HG02840 (cell line): ENCODE data around the gene NUDT22.

Experiments
- ATAC-seq: cut with Tn5 transposase; IDR thresholded peaks from one replicate; pipeline ENCODE4 v1.9.1; 2021; ENCODE audit warnings: mild to moderate bottlenecking, moderate library complexity, moderate number of reproducible peaks; ENCODE audit not compliant: unreplicated experiment, low FRiP score

Gene NUDT22, protein sequence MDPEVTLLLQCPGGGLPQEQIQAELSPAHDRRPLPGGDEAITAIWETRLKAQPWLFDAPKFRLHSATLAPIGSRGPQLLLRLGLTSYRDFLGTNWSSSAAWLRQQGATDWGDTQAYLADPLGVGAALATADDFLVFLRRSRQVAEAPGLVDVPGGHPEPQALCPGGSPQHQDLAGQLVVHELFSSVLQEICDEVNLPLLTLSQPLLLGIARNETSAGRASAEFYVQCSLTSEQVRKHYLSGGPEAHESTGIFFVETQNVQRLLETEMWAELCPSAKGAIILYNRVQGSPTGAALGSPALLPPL

DNA sequence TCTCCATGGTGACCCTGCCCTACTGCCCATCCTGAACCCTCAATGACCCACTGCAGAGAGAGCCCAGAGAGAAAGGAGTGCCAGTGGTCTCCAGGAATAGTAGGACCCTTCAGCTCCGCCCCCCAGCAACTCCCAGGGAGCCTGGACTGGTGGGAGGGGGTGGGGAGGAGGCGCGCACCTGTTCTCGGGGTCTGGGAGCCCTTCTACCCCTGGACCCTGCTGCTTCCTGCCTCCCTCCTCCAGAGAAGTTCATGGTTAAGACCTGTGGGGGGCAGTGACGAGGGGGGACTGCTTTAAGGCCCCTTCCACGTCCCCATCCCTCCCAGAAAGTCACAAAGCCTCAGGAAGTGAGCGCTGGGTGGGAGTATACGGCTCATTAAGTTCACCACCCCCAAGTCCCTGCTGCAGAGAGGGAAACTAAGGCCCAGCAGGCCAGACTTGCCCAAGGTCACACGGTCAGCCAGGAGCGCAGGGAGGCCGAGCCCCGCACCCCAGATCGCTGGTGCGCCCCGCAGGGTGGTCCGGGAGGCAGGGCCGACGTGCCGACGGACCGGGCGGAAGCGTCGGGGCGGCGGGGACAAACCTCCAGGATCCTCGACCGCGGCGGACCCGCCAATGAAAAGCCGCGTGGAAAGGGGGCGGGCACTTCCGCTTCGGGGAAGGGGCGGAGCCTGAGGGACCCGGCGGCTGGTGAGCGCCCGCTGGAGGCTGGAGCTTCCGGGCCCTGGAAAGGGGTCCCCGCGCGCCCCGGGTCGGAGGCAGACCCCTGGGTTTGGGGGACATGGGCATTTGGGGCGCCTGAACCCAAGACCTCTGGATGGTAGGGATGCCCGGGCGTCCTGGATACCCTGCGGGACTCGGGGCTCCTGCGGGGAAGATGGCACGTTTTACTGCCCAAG, at the start of gene NUDT22, which contains the start of gene TRPT1:
NUDT22 (plus strand) TSS at position 667 of the 899 bp plus-strand sequence. CDS start 379 bp downstream, outside the sequence.
TRPT1 (minus strand) TSS at position 579 of the 899 bp plus-strand sequence; CDS start at position 253, 326 bp downstream.
- ATAC-seq, result peak; percentile 49

DNA sequence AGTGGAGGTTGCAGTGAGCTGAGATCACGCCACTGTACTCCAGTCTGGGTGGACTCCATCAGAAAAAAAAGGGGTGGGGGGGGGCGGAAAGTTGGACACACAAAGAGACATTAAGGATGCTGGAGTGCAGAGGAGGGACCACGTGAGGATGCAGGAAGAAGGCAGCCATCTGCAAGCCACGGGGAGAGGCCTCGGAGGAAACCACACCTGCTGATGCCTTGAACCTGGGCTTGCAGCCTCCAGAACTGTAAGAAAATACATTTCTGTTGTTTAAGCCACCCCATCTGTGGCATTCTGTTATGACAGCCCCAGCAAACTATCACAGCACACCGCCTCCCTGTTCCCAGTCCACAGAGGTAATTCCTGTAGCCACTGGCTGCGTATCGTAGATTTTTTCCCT, 49.3 kb upstream of the NUDT22 start:
- no peak for ATAC-seq

DNA sequence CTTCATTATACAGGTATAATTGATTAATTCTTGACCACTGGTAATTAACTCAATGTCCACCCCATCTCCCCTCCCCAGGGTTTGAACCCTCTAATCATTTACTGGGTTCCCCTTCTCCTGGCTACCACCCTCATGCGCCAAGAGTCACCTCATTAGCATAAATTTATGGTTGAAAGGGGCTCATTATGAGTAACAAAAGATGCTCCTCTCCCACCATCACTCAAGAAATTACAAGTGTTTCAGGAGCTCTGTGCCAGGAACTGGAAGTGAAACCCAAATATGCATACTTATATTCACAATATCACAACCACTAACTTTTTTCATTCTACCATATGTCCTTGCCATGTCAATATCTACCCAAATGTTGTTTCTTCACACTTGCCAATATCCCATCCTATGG, 47.9 kb upstream of the NUDT22 start:
- no peak for ATAC-seq

DNA sequence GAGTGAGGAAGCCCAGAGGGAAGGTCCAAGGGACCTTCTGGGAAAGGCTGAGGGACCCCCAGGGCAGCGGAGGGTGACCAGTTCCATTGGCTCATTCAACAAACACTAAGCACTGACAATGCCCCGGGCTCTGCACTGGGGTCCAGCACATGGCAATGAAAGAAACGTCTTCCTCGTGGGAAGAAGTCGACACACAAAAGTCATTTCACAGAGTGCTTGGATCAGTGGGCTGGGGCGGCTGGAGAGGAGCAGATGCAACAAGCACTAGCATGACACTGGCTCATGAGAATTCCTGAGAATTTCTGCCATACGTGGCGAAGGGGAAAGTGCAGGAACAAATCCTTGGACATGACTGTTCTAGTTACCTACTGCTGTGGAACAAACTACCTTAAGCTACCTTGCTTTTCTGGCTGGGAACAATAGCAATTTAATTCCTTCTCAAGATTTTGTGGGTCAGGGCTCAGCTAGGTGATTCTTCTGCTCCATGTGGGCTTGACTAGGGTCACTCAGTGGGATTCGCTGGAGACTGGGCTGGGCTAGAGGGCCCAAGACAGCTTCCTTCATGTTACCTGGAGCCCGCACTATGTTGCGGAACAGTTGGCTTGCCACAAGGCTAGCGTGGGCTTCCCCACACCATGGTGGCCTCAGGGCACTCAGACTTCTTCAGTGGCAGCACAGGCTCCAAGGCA, 47.0 kb upstream of the NUDT22 start:
- no peak for ATAC-seq

DNA sequence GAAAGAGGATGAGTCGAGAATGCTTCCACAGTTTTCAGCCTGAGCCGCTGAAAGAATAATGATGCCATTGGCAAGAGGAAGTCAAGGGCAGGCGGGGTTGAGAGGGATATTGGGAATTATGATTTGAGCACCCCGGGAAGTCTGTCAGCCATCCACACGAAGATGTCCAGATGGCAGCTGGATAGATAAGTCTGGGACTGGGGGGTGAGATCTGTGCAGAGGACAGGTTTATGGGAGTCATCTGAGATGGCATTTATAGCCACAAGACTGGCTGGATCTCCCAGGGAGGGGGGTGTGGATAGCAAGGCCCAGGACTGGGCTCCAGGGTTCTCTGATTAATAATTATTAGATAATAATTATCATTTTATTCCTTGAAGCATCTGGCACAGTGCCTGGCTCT, 45.2 kb upstream of the NUDT22 start:
- no peak for ATAC-seq

DNA sequence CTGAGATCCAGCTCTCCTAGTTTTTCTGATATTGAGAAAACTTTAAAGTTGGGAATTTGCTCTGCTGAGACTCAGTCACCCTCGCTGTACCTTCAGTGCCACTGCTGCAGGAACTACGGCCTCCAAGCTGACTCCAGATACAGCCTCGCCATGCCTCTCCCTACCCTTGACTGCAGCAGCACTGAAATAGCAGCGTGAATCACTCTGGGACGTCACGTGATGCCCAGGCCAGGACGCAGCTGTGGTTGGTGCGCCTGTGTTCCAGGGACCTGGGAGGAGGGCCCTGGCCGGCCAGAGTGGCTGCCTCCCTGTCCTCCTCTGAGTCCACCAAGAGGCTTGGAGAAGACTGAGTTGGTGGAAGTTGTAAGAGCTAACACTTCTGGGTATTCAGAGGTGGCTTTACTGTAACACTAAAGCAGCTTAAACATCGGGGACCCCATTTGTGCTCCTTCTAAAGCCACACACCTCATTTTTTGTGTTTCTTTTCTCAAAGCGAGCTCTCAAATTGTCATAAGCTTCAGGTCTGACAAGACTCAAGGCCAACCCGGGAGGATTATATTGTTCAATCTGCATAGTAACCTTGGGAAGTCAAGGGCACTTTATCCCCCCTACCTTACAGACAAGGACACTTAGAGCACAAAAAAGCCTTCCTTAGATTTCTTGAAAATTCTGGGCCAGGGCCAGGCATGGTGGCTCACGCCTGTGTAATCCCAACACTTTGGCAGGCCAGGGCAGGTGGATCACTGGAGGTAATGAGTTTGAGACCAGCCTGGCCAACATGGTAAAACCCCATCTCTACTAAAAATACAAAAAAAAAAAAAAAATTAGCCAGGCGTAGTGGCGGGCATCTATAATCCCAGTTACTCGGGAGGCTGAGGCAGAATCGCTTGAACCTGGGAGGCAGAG, 44.3 kb upstream of the NUDT22 start:
- ATAC-seq, result no peak

DNA sequence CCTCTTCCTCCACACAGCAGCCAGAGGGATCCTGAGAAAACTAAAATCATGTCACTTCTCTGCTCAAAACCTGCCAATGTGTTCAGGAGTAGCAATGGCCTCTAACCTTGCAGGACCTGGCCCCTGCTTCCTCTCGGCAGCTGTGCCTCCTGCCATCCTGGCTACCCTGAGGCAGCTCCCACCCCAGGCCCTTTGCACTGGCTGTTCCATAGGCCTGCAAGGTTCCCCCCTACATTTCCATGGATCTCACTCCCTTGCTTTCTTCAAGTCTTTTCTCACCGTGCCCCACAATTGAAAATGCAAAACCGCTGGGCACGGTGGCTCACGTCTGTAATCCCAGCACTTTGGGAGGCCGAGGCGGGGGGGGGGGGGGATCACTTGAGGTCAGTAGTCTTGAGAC, 42.2 kb upstream of the NUDT22 start:
- no peak for ATAC-seq

DNA sequence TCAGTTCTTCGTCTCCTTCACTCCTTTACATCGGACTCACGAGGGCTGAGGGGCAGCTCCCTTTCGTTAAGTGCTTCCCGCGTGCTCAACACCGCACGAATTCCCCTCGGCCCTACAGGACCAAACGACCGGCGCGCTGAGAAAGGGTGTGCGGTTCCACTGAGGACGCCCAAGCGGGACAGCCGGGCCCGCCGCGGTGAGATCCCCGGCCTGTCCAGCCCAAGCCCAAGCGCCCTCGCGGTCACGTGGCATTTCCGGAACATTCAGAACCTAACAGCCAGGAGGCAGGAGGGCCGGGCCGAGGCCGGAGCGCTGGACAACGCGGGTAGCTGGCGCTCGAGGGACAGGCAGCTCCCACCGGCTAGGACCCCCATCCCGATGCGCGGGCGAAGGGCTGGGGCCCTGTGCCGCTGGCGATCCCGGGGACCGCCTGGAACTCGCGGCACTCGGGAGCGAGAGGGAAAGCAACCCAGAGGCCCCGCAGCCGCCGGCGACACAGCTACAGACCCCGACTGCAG, 40.8 kb upstream of the NUDT22 start:
- peak; percentile 17 for ATAC-seq

DNA sequence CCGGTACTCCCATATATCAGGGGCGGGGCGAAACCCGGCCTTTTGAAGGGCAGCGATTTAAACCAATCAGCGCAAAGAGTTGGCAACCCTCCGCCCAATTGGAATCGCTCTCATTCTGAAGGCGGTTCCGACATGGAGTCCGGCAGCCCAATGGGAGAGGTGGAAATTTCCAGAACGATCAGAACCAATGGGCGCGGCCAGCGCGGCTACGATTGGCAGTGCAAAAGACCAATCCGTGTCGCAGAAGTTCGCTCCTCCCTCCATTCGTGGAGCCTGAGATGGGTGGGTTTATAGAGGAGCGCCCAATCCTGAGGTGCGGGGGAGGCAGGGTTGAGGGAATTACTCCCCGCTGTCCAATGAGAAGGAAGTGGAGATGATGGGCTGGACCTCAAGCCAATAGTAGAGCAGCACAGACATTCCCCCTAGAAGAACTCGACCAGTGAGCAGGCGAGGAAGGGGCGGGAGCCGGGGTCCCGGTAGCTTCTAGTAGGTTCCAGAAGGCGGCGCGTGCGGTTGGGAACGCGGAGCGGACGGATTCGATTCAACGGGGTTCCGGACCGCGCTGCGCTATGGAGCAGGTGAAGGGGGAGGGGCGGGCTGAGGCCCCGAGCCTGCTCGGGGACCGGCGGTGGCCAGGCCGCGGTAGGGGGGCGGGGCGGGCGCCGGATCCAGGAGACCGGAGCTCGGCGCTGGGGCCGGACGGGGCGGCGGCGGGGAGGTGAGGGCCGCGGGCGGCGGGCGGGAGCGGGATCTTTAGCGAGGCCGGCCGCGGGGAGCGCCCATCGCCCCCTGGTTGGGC, 40.2 kb upstream of the NUDT22 start, which contains the start of gene STIP1:
STIP1 (plus strand) TSS at position 479 of the 799 bp plus-strand sequence; CDS start at position 570, 91 bp downstream.
- peak; percentile 84 for ATAC-seq

DNA sequence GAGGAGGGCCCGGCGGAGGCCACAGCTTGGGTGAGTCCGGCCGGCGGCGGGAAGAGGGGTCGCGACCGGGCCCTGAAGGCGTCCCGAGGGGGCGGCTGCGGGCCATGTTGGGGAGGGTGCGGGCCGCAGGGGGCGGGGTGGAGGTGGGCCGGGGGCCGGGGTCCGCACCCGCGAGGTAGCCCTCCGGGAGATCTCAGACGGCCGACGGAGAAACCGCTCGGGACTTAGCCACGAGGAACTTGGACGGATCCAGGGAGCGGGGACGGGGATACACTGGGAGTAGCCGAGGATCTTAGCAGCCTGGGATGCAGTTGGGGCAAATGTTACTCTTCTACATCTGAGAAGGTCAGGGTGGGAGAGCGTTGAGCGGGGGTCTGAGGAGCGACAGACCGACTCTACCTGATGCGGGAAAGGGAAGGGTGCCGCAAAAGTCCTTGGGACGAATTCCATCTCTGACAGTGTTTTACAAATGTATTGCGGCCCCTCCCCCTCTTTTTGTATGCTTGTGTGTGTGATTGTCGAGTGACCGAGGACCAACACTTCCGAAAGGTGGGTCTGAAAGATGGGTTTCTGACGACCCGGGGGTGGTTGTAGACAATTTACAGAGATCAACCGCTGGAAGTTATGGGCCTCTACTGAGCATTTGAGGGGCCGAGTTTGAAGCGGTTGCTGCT, 39.4 kb upstream of the NUDT22 start:
- ATAC-seq, result peak; percentile 6

DNA sequence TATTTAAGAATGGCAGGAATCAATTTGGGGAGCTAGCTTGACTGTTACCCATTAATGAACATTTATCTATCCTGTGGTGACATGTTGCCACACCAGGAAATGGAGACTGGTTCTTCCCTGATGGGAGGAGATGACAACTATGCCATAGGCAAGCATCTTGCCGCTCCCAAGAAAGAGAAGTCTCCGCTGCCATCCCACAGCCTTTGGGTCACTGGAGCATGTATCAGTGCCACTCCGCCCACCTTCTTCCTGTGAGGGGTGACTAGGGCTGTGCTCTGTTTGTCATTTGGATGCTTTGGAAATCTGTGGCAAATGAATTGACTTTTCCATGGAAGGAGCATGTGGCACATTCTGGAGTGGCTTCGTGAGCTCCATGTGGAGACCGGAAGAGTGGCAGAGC, 33.6 kb upstream of the NUDT22 start:
- ATAC-seq, result no peak

DNA sequence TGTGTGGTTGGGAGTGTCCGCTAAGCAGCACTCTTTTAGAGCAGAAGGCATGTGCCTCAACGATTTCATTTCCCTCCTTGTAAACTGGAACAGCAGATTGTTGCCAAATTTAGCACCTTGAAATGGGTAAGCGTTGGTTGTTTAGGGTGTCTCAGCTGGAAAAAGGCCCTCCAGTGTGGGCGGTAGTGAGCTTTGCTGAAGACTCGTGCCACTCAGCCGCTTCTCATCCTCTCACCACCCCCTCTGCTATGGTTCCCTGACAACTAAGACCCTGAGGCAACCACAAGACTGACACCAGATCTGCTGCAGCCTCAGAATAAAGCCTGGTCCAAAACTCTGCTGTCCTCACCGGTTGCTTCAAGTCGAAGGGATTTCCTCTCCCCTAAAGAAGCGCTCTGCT, 29.4 kb upstream of the NUDT22 start:
- ATAC-seq, result no peak

DNA sequence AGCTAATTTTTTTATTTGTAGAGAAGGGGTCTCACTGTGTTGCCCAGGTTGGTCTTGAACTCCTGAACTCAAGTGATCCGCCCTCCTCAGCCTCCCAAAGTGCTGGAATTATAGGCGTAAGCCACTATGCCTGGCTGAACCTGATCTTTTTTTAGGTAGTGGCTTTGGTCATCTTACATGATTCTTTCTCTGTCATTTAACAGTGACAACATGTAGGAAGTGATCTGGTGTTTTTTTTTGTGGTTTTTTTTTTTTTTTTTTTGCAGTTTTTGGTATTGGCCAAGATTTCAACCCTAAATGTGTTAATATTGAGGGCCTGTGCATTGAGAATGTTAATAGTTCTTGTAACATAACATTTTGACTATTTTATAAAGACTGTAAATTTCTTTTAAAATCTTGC, 27.6 kb upstream of the NUDT22 start:
- no peak for ATAC-seq

DNA sequence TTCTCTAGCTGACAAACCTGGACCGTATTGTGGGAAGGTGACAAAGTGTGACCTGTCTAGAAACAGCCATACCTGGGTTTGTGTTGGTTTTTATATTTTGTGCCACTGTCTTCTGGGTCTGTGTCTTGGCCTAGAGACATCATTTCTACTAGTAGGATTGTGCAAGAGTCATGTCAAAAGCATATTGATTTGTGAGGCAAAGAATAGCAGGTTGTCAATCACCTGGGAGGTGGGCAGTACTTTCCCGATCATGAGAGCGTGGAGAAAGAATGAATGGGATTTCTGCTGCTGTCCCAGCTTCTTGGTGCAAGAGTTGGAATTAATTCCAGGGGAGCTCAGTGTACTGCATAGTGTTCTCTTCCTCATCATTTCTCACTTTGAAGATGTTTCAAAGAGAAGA, 24.5 kb upstream of the NUDT22 start:
- no peak for ATAC-seq

DNA sequence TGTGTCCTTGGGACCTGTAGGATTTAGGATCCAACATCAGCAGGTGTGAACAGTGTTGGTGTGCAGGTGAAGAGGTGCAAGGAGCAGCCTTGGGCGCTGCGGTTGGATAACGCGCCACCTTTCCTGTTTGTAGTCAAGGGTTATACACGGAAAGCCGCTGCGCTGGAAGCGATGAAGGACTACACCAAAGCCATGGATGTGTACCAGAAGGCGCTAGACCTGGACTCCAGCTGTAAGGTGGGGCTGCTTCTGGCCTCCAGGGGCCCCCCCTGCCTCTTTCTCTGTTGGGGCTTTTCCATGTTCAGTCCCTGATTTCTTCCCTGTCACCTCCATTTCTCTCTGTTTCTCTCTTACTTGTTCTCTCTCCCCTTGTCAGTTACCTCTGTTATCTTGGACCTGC, 23.1 kb upstream of the NUDT22 start:
- ATAC-seq, result no peak

DNA sequence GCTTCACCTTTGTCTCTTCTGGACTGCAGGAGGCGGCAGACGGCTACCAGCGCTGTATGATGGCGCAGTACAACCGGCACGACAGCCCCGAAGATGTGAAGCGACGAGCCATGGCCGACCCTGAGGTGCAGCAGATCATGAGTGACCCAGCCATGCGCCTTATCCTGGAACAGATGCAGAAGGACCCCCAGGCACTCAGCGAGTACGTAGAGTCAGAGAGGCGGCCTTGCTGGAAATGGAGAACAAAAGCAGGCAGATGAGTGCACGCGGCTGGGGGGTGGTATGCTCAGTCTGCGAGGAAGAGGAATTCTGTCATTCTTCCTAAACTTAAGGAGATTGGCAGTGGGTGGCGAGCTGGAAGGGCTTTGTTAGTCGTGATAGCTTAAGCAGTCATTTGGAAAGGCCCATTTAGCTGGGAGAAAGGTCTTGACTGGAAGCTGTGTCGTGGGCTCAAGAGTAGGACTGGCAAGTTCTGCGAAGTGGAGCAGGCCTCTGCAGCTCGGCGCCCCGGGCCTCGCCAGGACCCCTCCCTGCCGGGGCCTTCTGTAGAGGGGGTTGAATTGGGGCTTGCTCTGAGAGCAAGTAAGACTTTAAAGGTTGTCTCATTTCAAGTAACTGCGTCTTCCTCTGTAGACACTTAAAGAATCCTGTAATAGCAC, 22.5 kb upstream of the NUDT22 start:
- ATAC-seq, result no peak

DNA sequence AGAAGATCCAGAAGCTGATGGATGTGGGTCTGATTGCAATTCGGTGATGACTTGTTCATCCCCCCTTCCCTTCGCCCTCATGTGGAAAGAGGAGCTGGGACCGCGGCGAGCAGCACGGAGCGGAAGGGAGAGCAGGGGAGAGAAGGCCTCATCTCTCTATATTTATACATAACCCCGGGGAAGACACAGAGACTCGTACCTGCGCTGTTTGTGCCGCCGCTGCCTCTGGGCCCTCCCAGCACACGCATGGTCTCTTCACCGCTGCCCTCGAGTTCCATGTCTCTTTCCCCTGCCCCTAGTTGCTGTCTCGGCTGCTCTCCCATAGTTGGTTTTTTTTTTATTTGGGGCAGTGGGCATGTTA, 22.0 kb upstream of the NUDT22 start:
- ATAC-seq, result no peak

DNA sequence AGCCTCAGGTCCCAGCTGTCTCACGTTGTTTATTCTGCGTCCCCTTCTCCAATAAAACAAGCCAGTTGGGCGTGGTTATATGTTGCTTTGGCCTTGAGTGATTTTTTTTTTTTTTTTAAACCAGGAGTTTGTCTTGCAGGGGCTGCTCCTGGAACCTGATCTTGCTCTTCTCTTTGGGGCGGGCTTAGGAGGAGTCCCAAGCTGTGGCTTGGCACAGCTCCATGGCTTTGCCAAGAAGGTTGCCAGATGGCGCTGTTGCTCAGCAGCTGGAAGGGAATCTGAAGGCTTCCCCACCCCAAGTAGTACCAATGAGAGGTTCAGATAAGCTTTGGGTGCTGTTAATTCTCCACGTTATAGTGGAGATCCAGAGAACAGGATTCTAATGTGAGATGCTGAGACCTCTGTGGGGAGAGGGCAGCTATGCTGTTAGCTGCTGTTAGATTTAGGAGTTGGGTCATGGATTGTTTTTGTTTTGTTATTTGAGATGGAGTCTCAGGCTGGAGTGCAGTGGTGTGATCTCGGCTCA, 21.5 kb upstream of the NUDT22 start:
- no peak for ATAC-seq
